ENCODE results near the gene SLK.

The SLK gene

GRCh38 chr10:103983367-103983911 lies 16.5 kb downstream of the SLK start:
- peak overlapping the region; percentile 28 for H3K27ac ChIP-seq
- DNase-seq (ENCODE audit: low read depth, low spot score), result no peak

GRCh38 chr10:103985726-103986125 lies 18.8 kb downstream of the SLK start:
- no peak for DNase-seq (ENCODE audit: low read depth, low spot score)
- no peak overlapping the region for H3K27ac ChIP-seq

GRCh38 chr10:103986360-103986759 lies 19.4 kb downstream of the SLK start:
- H3K27ac ChIP-seq, result no peak overlapping the region
- no peak for DNase-seq (ENCODE audit: low read depth, low spot score)

GRCh38 chr10:103990121-103990520 lies 23.2 kb downstream of the SLK start:
- DNase-seq (ENCODE audit: low read depth, low spot score), result no peak
- no peak overlapping the region for H3K27ac ChIP-seq

GRCh38 chr10:103990531-103990930 lies 23.6 kb downstream of the SLK start:
- H3K27ac ChIP-seq, result no peak overlapping the region
- no peak for DNase-seq (ENCODE audit: low read depth, low spot score)

- H3K27ac ChIP-seq, result no peak overlapping the region
Measured at GRCh38 chr10:103991393-103992128, 24.6 kb downstream of the SLK start.

GRCh38 chr10:103995134-103995533 lies 28.2 kb downstream of the SLK start:
- H3K27ac ChIP-seq, result no peak overlapping the region
- no peak for DNase-seq (ENCODE audit: low read depth, low spot score)

More at GRCh38 chr10:103991393-103992128, 24.6 kb downstream of the SLK start:
- DNase-seq (ENCODE audit: low read depth, low spot score), result no peak

- DNase-seq (ENCODE audit: low read depth, low spot score), result no peak
- no peak overlapping the region for H3K27ac ChIP-seq
Measured at GRCh38 chr10:103998805-103999204, 31.9 kb downstream of the SLK start.

GRCh38 chr10:104002911-104003310 lies 36.0 kb downstream of the SLK start:
- no peak overlapping the region for H3K27ac ChIP-seq
- no peak for DNase-seq (ENCODE audit: low read depth, low spot score)

- DNase-seq (ENCODE audit: low read depth, low spot score), result no peak
Measured at GRCh38 chr10:104005172-104005863, 38.4 kb downstream of the SLK start.

GRCh38 chr10:104011904-104012303 lies 45.0 kb downstream of the SLK start:
- no peak for DNase-seq (ENCODE audit: low read depth, low spot score)
- H3K27ac ChIP-seq, result no peak overlapping the region

More at GRCh38 chr10:104005172-104005863, 38.4 kb downstream of the SLK start:
- H3K27ac ChIP-seq, result no peak overlapping the region

GRCh38 chr10:104013489-104013888 lies 46.5 kb downstream of the SLK start:
- no peak for DNase-seq (ENCODE audit: low read depth, low spot score)
- no peak overlapping the region for H3K27ac ChIP-seq

- no peak for DNase-seq (ENCODE audit: low read depth, low spot score)
- H3K27ac ChIP-seq, result no peak overlapping the region
Measured at GRCh38 chr10:104014176-104014575, 47.2 kb downstream of the SLK start.

- no peak overlapping the region for H3K27ac ChIP-seq
- DNase-seq (ENCODE audit: low read depth, low spot score), result no peak
Measured at GRCh38 chr10:104016661-104017060, 49.7 kb downstream of the SLK start.

GRCh38 chr10:104018471-104018870 lies 51.5 kb downstream of the SLK start:
- DNase-seq (ENCODE audit: low read depth, low spot score), result no peak
- H3K27ac ChIP-seq, result no peak overlapping the region

GRCh38 chr10:104020020-104020419 lies 53.1 kb downstream of the SLK start:
- DNase-seq (ENCODE audit: low read depth, low spot score), result no peak
- H3K27ac ChIP-seq, result no peak overlapping the region

- H3K27ac ChIP-seq, result no peak overlapping the region
- no peak for DNase-seq (ENCODE audit: low read depth, low spot score)
Measured at GRCh38 chr10:104021246-104021645, 54.3 kb downstream of the SLK start.

- DNase-seq (ENCODE audit: low read depth, low spot score), result no peak
- no peak overlapping the region for H3K27ac ChIP-seq
Measured at GRCh38 chr10:104022026-104022425, 55.1 kb downstream of the SLK start.

GRCh38 chr10:104025524-104025923 lies 58.6 kb downstream of the SLK start:
- no peak overlapping the region for H3K27ac ChIP-seq
- DNase-seq (ENCODE audit: low read depth, low spot score), result no peak

- no peak for DNase-seq (ENCODE audit: low read depth, low spot score)
- H3K27ac ChIP-seq, result no peak overlapping the region
Measured at GRCh38 chr10:104026762-104027161, 59.8 kb downstream of the SLK start.

GRCh38 chr10:104028146-104028545 lies 61.2 kb downstream of the SLK start:
- H3K27ac ChIP-seq, result no peak overlapping the region
- DNase-seq (ENCODE audit: low read depth, low spot score), result no peak
